Peyer's patch (tissue), 4 donors: Measurements from ENCODE around the gene ASCL2. TPM values are rescaled to one million over a fixed set of nuclear protein-coding genes. Genes with fewer than 3 reads are reported as not detected.

Experiments used
- DNase-seq, 3 donors: peaks; one replicate each; pipeline ENCODE4 v3.0.0-alpha.2; 2017 to 2019
- H3K27ac ChIP-seq, 4 donors: fragments of 200-600 bp; sonication (generic); one replicate each; pipeline ENCODE4 v1.5.1; 2016 to 2019
- H3K27me3 ChIP-seq, 2 donors: fragments of 200-600 bp; sonication (generic); one replicate each; pipeline ENCODE4 v1.5.1; 2019
- H3K36me3 ChIP-seq, 3 donors: fragments of 200-600 bp; sonication (generic); one replicate each; pipeline ENCODE4 v1.5.1; 2016 to 2019
- H3K4me1 ChIP-seq, 4 donors: fragments of 200-600 bp; sonication (generic); one replicate each; pipeline ENCODE4 v1.5.1; 2016 to 2019
- H3K4me3 ChIP-seq, 4 donors: fragments of 200-600 bp; sonication (generic); 1 replicate in 3 of 4; 2 replicates in 1 of 4; pipeline ENCODE4 v1.5.1; 2016 to 2019; ENCODE audit warnings: mild to moderate bottlenecking in 1 of 4
- H3K9me3 ChIP-seq, 4 donors: fragments of 200-600 bp; sonication (generic); one replicate each; pipeline ENCODE4 v1.5.1; 2016 to 2019; ENCODE audit warnings: mild to moderate bottlenecking in 1 of 4
- POLR2A ChIP-seq, 2 donors: fragments of 450-650 bp; IDR thresholded peaks; one replicate each; pipeline ENCODE4 v1.5.1; 2017; ENCODE audit warnings: antibody characterized with exemption in 2 of 2, mild to moderate bottlenecking in 2 of 2, moderate library complexity in 2 of 2
- total RNA-seq, 4 donors: library from RNA; depleted of rRNA; stranded (reverse); fragments of >200 nt; gene quantifications; one replicate each; pipeline ENCODE4 v1.1.0, GENCODE V29; 2016
- TF ChIP-seq, protein P1 (sequence below), 6 experiments: fragments of 450-650 bp in 4 of 6; fragments of 200-600 bp in 2 of 6; sonication (generic) in 1 of 6; IDR thresholded peaks; one replicate each; pipeline ENCODE4 v1.5.1; 2017 to 2019; ENCODE audit warnings: antibody characterized with exemption in 6 of 6, mild to moderate bottlenecking in 3 of 6, moderate library complexity in 1 of 6

ASCL2 gene
- total RNA-seq, 4 donors from 2014 or later, result 7.5 to 11.9 (median 8.4) TPM

DNA sequence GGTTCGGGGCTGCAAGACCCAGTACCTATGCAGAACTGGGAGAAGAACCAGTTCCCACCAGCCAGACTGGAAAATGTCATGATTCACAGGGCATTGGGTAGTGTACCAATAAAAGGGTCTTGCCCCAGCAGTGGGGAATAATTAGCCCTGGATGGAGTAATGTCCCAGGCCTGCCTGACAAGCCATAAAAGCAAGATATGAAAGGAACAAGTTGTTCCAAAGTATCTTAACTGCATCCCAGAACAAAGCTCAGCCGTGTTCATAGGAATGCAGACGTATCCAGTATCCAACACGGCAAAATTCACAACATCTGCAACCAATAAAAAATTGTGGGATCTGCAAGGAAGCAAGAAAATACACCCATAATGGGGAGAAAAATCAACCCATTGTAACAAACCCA lies 47.9 kb downstream of the ASCL2 start:
- Histone ChIP-seq H3K4me3 (no peak overlapping the region), H3K27me3 (no peaks in the 10 kb centered on the region), H3K4me1 (no peaks in the 10 kb centered on the region), H3K27ac (no peak overlapping the region), H3K9me3 (peaks cover 0 to 9% (median 0%) of the 10 kb centered on the region in 4 donors), H3K36me3 (no peaks in the 10 kb centered on the region)
- peak in 1 of 3 donors; percentile 45 for DNase-seq
- TF ChIP-seq, protein P1, sequence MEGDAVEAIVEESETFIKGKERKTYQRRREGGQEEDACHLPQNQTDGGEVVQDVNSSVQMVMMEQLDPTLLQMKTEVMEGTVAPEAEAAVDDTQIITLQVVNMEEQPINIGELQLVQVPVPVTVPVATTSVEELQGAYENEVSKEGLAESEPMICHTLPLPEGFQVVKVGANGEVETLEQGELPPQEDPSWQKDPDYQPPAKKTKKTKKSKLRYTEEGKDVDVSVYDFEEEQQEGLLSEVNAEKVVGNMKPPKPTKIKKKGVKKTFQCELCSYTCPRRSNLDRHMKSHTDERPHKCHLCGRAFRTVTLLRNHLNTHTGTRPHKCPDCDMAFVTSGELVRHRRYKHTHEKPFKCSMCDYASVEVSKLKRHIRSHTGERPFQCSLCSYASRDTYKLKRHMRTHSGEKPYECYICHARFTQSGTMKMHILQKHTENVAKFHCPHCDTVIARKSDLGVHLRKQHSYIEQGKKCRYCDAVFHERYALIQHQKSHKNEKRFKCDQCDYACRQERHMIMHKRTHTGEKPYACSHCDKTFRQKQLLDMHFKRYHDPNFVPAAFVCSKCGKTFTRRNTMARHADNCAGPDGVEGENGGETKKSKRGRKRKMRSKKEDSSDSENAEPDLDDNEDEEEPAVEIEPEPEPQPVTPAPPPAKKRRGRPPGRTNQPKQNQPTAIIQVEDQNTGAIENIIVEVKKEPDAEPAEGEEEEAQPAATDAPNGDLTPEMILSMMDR (IDR thresholded peaks at IDR 0.05), result no peak
- no peak for TF ChIP-seq POLR2A (IDR thresholded peaks at IDR 0.05)

DNA sequence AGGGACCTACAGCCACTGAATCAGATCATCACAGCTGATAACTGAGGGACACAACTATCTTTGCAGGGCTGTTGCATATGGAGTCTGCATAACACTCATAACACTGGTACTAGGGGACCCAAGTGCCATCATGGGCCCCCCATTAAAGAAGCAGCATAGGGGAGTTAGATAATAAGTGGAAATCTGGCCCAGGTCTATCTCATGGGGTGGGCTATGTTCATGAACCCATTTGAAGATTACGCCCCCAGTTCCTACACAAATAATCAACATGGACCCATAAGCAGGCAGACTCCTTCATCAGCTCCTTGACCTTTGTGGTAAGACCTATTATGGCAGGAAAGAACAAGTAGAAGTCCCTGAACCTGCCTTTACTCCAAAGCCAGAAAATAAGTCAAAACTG lies 48.8 kb downstream of the ASCL2 start:
- Histone ChIP-seq H3K27ac (no peak overlapping the region), H3K4me1 (no peaks in the 10 kb centered on the region), H3K4me3 (no peak overlapping the region), H3K27me3 (no peaks in the 10 kb centered on the region), H3K9me3 (peaks cover 0 to 9% (median 0%) of the 10 kb centered on the region in 4 donors), H3K36me3 (no peaks in the 10 kb centered on the region)
- DNase-seq, result no peak
- TF ChIP-seq POLR2A (IDR thresholded peaks at IDR 0.05), result no peak
- TF ChIP-seq, protein P1 (IDR thresholded peaks at IDR 0.05), result no peak

GRCh38 chr11:2221024-2221423 lies 49.4 kb downstream of the ASCL2 start:
- H3K27me3 ChIP-seq, result no peaks in the 10 kb centered on the region
- peaks cover 0 to 9% (median 0%) of the 10 kb centered on the region in 4 donors for H3K9me3 ChIP-seq
- H3K36me3 ChIP-seq, result no peaks in the 10 kb centered on the region
- TF ChIP-seq, protein P1 (IDR thresholded peaks at IDR 0.05), result no peak
- TF ChIP-seq POLR2A (IDR thresholded peaks at IDR 0.05), result no peak
- no peak for DNase-seq
- no peaks in the 10 kb centered on the region for H3K4me1 ChIP-seq
- no peak overlapping the region for H3K27ac ChIP-seq
- no peak overlapping the region for H3K4me3 ChIP-seq

GRCh38 chr11:2220173-2220771 lies 50.1 kb downstream of the ASCL2 start:
- peaks cover 0 to 9% (median 0%) of the 10 kb centered on the region in 4 donors for H3K9me3 ChIP-seq
- H3K27me3 ChIP-seq, result no peaks in the 10 kb centered on the region
- no peaks in the 10 kb centered on the region for H3K36me3 ChIP-seq
- no peak overlapping the region for H3K4me3 ChIP-seq
- TF ChIP-seq POLR2A (IDR thresholded peaks at IDR 0.05), result no peak
- TF ChIP-seq, protein P1 (IDR thresholded peaks at IDR 0.05), result no peak
- DNase-seq, result no peak
- H3K27ac ChIP-seq, result no peak overlapping the region
- no peaks in the 10 kb centered on the region for H3K4me1 ChIP-seq

GRCh38 chr11:2219318-2220017 lies 50.9 kb downstream of the ASCL2 start:
- TF ChIP-seq, protein P1 (IDR thresholded peaks at IDR 0.05), result no peak
- TF ChIP-seq POLR2A (IDR thresholded peaks at IDR 0.05), result no peak
- no peaks in the 10 kb centered on the region for H3K36me3 ChIP-seq
- H3K9me3 ChIP-seq, result peaks cover 0 to 9% (median 0%) of the 10 kb centered on the region in 4 donors
- H3K27me3 ChIP-seq, result no peaks in the 10 kb centered on the region
- H3K27ac ChIP-seq, result no peak overlapping the region
- no peak for DNase-seq
- H3K4me3 ChIP-seq, result no peak overlapping the region
- no peaks in the 10 kb centered on the region for H3K4me1 ChIP-seq

Other genes starting within 250 kb of the ASCL2 start
- gene IGF2, start 131.2 kb downstream of the ASCL2 start, total RNA-seq, result 10 to 100 TPM in 1 of 4 donors, 1 to 10 TPM in 3; 1.9 to 15.5 (median 9.5) TPM
- not detected for gene INS, start 109.4 kb downstream of the ASCL2 start, total RNA-seq
- 1 to 10 TPM in 1 of 4 donors, not detected in 3; 1.7 TPM for gene TH, start 98.8 kb downstream of the ASCL2 start, total RNA-seq
- gene C11orf21, start 31.3 kb upstream of the ASCL2 start, total RNA-seq, result 1 to 10 TPM in 3 of 4 donors, not detected in 1; 1.1 to 9.9 (median 1.3) TPM
- 1 to 10 TPM in 2 of 4 donors, not detected in 2; 1.6 to 1.7 TPM for gene TSPAN32, start 31.4 kb upstream of the ASCL2 start, total RNA-seq
- 100 to 1,000 TPM in 2 of 4 donors, 10 to 100 TPM in 2; 49.2 to 124 (median 100) TPM for gene CD81, start 106.7 kb upstream of the ASCL2 start, total RNA-seq
- gene TSSC4, start 130.2 kb upstream of the ASCL2 start, total RNA-seq, result 10 to 100 TPM; 16.5 to 40.2 (median 34.1) TPM
- gene TRPM5, start 173.9 kb upstream of the ASCL2 start, total RNA-seq, result 10 to 100 TPM in 3 of 4 donors, 1 to 10 TPM in 1; 8.1 to 24.2 (median 16.3) TPM
- 10 to 100 TPM; 50.6 to 66.4 (median 54.2) TPM for gene KCNQ1, start 174.4 kb upstream of the ASCL2 start, total RNA-seq